WTC11 (cell line): ENCODE data around the gene ZDHHC24. TPM values are rescaled to one million over a fixed set of nuclear protein-coding genes. Genes with fewer than 3 reads are reported as not detected.

Experiments used
- ATAC-seq: fragments of 200-7000 bp; cut with Tn5 transposase; 2 replicates; pipeline ENCODE4 v1.10.0; 2021; ENCODE audit warnings: mild to moderate bottlenecking, moderate library complexity
- CTCF ChIA-PET: fragments of 300-600 bp; sonication (Branson Sonifier 250); formaldehyde crosslinking; loops from one replicate; lab custom pipeline; 2021; ENCODE audit warnings: antibody characterized with exemption; lab: Charles Lee
- POLR2A ChIA-PET: fragments of 350-600 bp; sonication (Branson Sonifier 250); formaldehyde crosslinking; loops from one replicate; lab custom pipeline; 2021; ENCODE audit warnings: antibody characterized with exemption; lab: Charles Lee
- DNase-seq: peaks from one replicate; pipeline ENCODE4 v3.0.0; 2021; ENCODE audit warnings: low spot score
- H3K27ac Mint-ChIP-seq: 2 replicates; pipeline ENCODE4 v1.8.0; 2021; ENCODE audit warnings: mixed read lengths
- H3K27me3 Mint-ChIP-seq: 2 replicates; pipeline ENCODE4 v1.8.0; 2021; ENCODE audit warnings: low read depth, mild to moderate bottlenecking, moderate library complexity, mixed read lengths
- H3K36me3 Mint-ChIP-seq: 2 replicates; pipeline ENCODE4 v1.8.0; 2021; ENCODE audit warnings: mixed read lengths
- H3K4me1 Mint-ChIP-seq: 2 replicates; pipeline ENCODE4 v1.8.0; 2022; ENCODE audit warnings: mixed read lengths
- H3K4me3 Mint-ChIP-seq: 2 replicates; pipeline ENCODE4 v1.8.0; 2021; ENCODE audit warnings: mild to moderate bottlenecking, moderate library complexity, mixed read lengths
- H3K9me3 Mint-ChIP-seq: 2 replicates; pipeline ENCODE4 v1.8.0; 2021; ENCODE audit warnings: mixed read lengths
- ARID4B ChIP-seq: sonication (generic); formaldehyde crosslinking; IDR thresholded peaks from 2 replicates; pipeline ENCODE4 v1.8.0; 2023; ENCODE audit warnings: missing genetic modification reagents, mild to moderate bottlenecking, borderline replicate concordance
- CBFB ChIP-seq: sonication (generic); formaldehyde crosslinking; IDR thresholded peaks from 2 replicates; pipeline ENCODE4 v1.8.1; 2022; ENCODE audit warnings: mild to moderate bottlenecking, low read depth, missing genetic modification reagents
- CREB1 ChIP-seq: sonication (generic); formaldehyde crosslinking; IDR thresholded peaks from 2 replicates; pipeline ENCODE4 v1.8.0; 2023; ENCODE audit warnings: mild to moderate bottlenecking, missing genetic modification reagents
- ESRRA ChIP-seq: sonication (generic); formaldehyde crosslinking; IDR thresholded peaks from 2 replicates; pipeline ENCODE4 v1.8.1; 2022; ENCODE audit warnings: mild to moderate bottlenecking, missing genetic modification reagents, borderline replicate concordance
- FOXJ3 ChIP-seq: sonication (generic); formaldehyde crosslinking; IDR thresholded peaks from 2 replicates; pipeline ENCODE4 v1.9.0; 2021; ENCODE audit warnings: missing genetic modification reagents, mild to moderate bottlenecking, borderline replicate concordance
- FOXK1 ChIP-seq: sonication (generic); formaldehyde crosslinking; IDR thresholded peaks from 2 replicates; pipeline ENCODE4 v1.8.0; 2022; ENCODE audit warnings: mild to moderate bottlenecking, moderate library complexity, missing genetic modification reagents
- FOXP4 ChIP-seq: sonication (generic); formaldehyde crosslinking; IDR thresholded peaks from 2 replicates; pipeline ENCODE4 v1.8.0; 2022; ENCODE audit warnings: mild to moderate bottlenecking, missing genetic modification reagents
- GTF2I ChIP-seq: fragments of 250-450 bp; sonication (Bioruptor Pico); conservative IDR thresholded peaks from 2 replicates; pipeline ENCODE4 v1.4.0; 2021; ENCODE audit warnings: mild to moderate bottlenecking
- IRF2 ChIP-seq: sonication (generic); formaldehyde crosslinking; IDR thresholded peaks from 2 replicates; pipeline ENCODE4 v1.8.0; 2022; ENCODE audit warnings: low read depth, missing genetic modification reagents, borderline replicate concordance
- JUN ChIP-seq: sonication (generic); formaldehyde crosslinking; IDR thresholded peaks from 2 replicates; pipeline ENCODE4 v1.8.0; 2023; ENCODE audit warnings: mild to moderate bottlenecking, missing genetic modification reagents
- NFYB ChIP-seq: sonication (generic); formaldehyde crosslinking; conservative IDR thresholded peaks from 2 replicates; pipeline ENCODE4 v1.8.0; 2022; ENCODE audit warnings: low read depth, missing genetic modification reagents
- PRRX2 ChIP-seq: fragments of 250-450 bp; sonication (Bioruptor Pico); IDR thresholded peaks from 2 replicates; pipeline ENCODE4 v1.8.0; 2021; ENCODE audit warnings: mild to moderate bottlenecking
- RELA ChIP-seq: sonication (generic); formaldehyde crosslinking; IDR thresholded peaks from 2 replicates; pipeline ENCODE4 v1.8.1; 2022; ENCODE audit warnings: missing genetic modification reagents, mild to moderate bottlenecking, borderline replicate concordance
- SMAD3 ChIP-seq: sonication (generic); formaldehyde crosslinking; IDR thresholded peaks from 2 replicates; pipeline ENCODE4 v1.8.0; 2022; ENCODE audit warnings: missing genetic modification reagents, mild to moderate bottlenecking, borderline replicate concordance
- SMAD4 ChIP-seq: sonication (generic); formaldehyde crosslinking; IDR thresholded peaks from 2 replicates; pipeline ENCODE4 v1.8.0; 2022; ENCODE audit warnings: mild to moderate bottlenecking, missing genetic modification reagents
- SP1 ChIP-seq: sonication (generic); formaldehyde crosslinking; conservative IDR thresholded peaks from 2 replicates; pipeline ENCODE4 v1.8.1; 2022; ENCODE audit warnings: missing genetic modification reagents
- STAT6 ChIP-seq: sonication (generic); formaldehyde crosslinking; conservative IDR thresholded peaks from 2 replicates; pipeline ENCODE4 v1.8.1; 2023; ENCODE audit warnings: mild to moderate bottlenecking, low read depth, missing genetic modification reagents, moderate library complexity
- TCF7 ChIP-seq: sonication (generic); formaldehyde crosslinking; IDR thresholded peaks from 2 replicates; pipeline ENCODE4 v1.8.0; 2022; ENCODE audit warnings: mild to moderate bottlenecking, low read depth, missing genetic modification reagents, moderate library complexity
- TEAD1 ChIP-seq: sonication (generic); formaldehyde crosslinking; IDR thresholded peaks from 2 replicates; pipeline ENCODE4 v1.8.0; 2022; ENCODE audit warnings: mild to moderate bottlenecking, missing genetic modification reagents
- USF1 ChIP-seq: sonication (generic); formaldehyde crosslinking; IDR thresholded peaks from 2 replicates; pipeline ENCODE4 v1.8.0; 2022; ENCODE audit warnings: mild to moderate bottlenecking, missing genetic modification reagents
- ZBTB21 ChIP-seq: sonication (generic); formaldehyde crosslinking; IDR thresholded peaks from 2 replicates; pipeline ENCODE4 v1.8.1; 2023; ENCODE audit warnings: mild to moderate bottlenecking, missing genetic modification reagents, borderline replicate concordance
- ZNF671 ChIP-seq: fragments of 250-450 bp; sonication (Bioruptor Pico); IDR thresholded peaks from 2 replicates; pipeline ENCODE4 v1.8.0; 2021; ENCODE audit warnings: mild to moderate bottlenecking
- total RNA-seq: library from RNA; stranded (reverse); gene quantifications from 3 replicates; pipeline ENCODE4 v1.2.3, GENCODE V29; 2021

ZDHHC24 gene
- total RNA-seq, 1 experiment from 2014 or later: 14.8 TPM

- TF ChIP-seq FOXK1 (CRISPR knock-in tag): no peak
Observed at GRCh38 chr11:66593650-66594049, 47.8 kb upstream of the ZDHHC24 start (continued).

GRCh38 chr11:66593303-66593635 is 47.4 kb upstream of the ZDHHC24 start:
- POLR2A ChIA-PET: interaction anchor here (0.5 to 1.5 kb wide), 4 partner anchors 45 to 127 kb away, joined by 3 to 11 read pairs (median 8); partner anchors contain the start of genes ACTN3, RBM4, RBM4B and ZDHHC24
- peaks cover 23% of the 10 kb centered on the region for H3K9me3 Mint-ChIP-seq
- peaks cover 11% of the 10 kb centered on the region for H3K4me1 Mint-ChIP-seq
- TF ChIP-seq CBFB (CRISPR knock-in tag) (0 out of 2 replicates have a peak, but pooled peaks have one; percentile 21), ZBTB21 (CRISPR knock-in tag) (no peak), FOXJ3 (CRISPR knock-in tag) (no peak), CREB1 (CRISPR knock-in tag) (peak; percentile 20; the same call in 1 of the 2 replicates), USF1 (CRISPR knock-in tag) (peak; percentile 4; the same call in 1 of the 2 replicates), TCF7 (CRISPR knock-in tag) (no peak)
- TF ChIP-seq, all 79 proteins: peak for 3
- H3K36me3 Mint-ChIP-seq: peaks cover 15% of the 10 kb centered on the region
- peak overlapping the region; percentile 99 for H3K27ac Mint-ChIP-seq
- H3K4me3 Mint-ChIP-seq: peak overlapping the region; percentile 97
- CTCF ChIA-PET: interaction anchor here (0.8 to 1.8 kb wide), 16 partner anchors 10 to 322 kb away, joined by 3 to 23 read pairs (median 6); partner anchors contain the start of genes ACTN3, CTSF, DPP3 and RBM4
- H3K27me3 Mint-ChIP-seq: peaks cover 39% of the 10 kb centered on the region
- no peak for DNase-seq
- no peak; the same call in 1 of the 2 replicates for ATAC-seq

GRCh38 chr11:66592457-66593302 is 46.8 kb upstream of the ZDHHC24 start, which contains the start of the genes CCDC87 and CCS:
CCDC87 (minus strand) TSS chr11:66593063; CDS start chr11:66593015, 48 bp downstream.
CCS (plus strand) TSS chr11:66593185; CDS start chr11:66593262, 77 bp downstream.
- H3K4me3 Mint-ChIP-seq: peak within 1 kb of the TSS; percentile 97
- ATAC-seq (peak; percentile 94), DNase-seq (peak; percentile 97)
- peaks cover 39% of the 10 kb centered on the region for H3K27me3 Mint-ChIP-seq
- H3K4me1 Mint-ChIP-seq: peaks cover 11% of the 10 kb centered on the region
- CTCF ChIA-PET: interaction anchor here (0.6 to 1.8 kb wide), 30 partner anchors 9 to 338 kb away, joined by 3 to 23 read pairs (median 4); partner anchors contain the start of genes ACTN3, CTSF, DPP3 and PELI3
- POLR2A ChIA-PET: interaction anchor here (0.8 to 1.5 kb wide), 5 partner anchors 13 to 85 kb away, joined by 3 to 11 read pairs (median 5); partner anchors contain the start of genes ACTN3, RBM14, RBM4 and RBM4B
- peak within 1 kb of the TSS; percentile 99 for H3K27ac Mint-ChIP-seq
- peaks cover 15% of the 10 kb centered on the region for H3K36me3 Mint-ChIP-seq
- H3K9me3 Mint-ChIP-seq: peaks cover 23% of the 10 kb centered on the region
- TF ChIP-seq JUN (CRISPR knock-in tag): peak; percentile 77; the same call in 1 of the 2 replicates
- TF ChIP-seq STAT6 (CRISPR knock-in tag): no peak
- TF ChIP-seq IRF2 (CRISPR knock-in tag): no peak
- TF ChIP-seq FOXP4 (CRISPR knock-in tag): peak; percentile 83; the same call in 1 of the 2 replicates
- TF ChIP-seq ZNF671 (CRISPR knock-in tag): no peak
- no peak for TF ChIP-seq GTF2I (CRISPR knock-in tag)
- TF ChIP-seq SP1 (CRISPR knock-in tag): peak; percentile 58
- 0 out of 2 replicates have a peak, but pooled peaks have one; percentile 27 for TF ChIP-seq SMAD3 (CRISPR knock-in tag)
- TF ChIP-seq TEAD1 (CRISPR knock-in tag): peak; percentile 86
- no peak for TF ChIP-seq PRRX2 (CRISPR knock-in tag)
- peak; percentile 79; the same call in 1 of the 2 replicates for TF ChIP-seq SMAD4 (CRISPR knock-in tag)
- no peak; the same call in 1 of the 2 replicates for TF ChIP-seq ESRRA (CRISPR knock-in tag)
- no peak; the same call in 1 of the 2 replicates for TF ChIP-seq RELA
- TF ChIP-seq ARID4B: peak; percentile 93
- no peak for TF ChIP-seq NFYB (CRISPR knock-in tag)
